H1 (cell line): ENCODE data around the gene YTHDF2. TPM values are rescaled to one million over a fixed set of nuclear protein-coding genes. Genes with fewer than 3 reads are reported as not detected.

Experiments
- polyA plus RNA-seq, 7 experiments: library from polyadenylated mRNA; depleted of rRNA in 3 of 7; stranded (reverse) in 5 of 7; unstranded in 2 of 7; fragments of >200 nt in 5 of 7; fragments of 200-250 nt in 2 of 7; gene quantifications; 1 replicate in 5 of 7; 2 replicates in 1 of 7; 4 replicates in 1 of 7; pipeline versions ENCODE4 v1.2.1 to v1.2.3, GENCODE V29; 2011 to 2013; ENCODE audit warnings: missing spikeins in 2 of 7, mixed read lengths in 2 of 7
- small RNA-seq: library from polyadenylated mRNA; stranded (forward); fragments of <200 nt; extraction: miRNeasy Mini kit (QIAGEN cat#:217004); gene quantifications from one replicate; pipeline ENCODE3, GENCODE V24; 2013; ENCODE audit not compliant: insufficient read depth
- total RNA-seq: library from RNA; stranded (reverse); fragmentation: NEBNext Ultra II Directional; extraction: Animal tissue kit (Norgen Biotek cat#: 25700); gene quantifications from 2 replicates; pipeline ENCODE4 v1.2.1, GENCODE V29; 2021

Gene YTHDF2
- total and polyA plus RNA-seq, 2 of the 8 experiments (the other 6 are each of a cell fraction or from before 2014, with no cell fraction given), result 128 to 164 TPM

Small RNA genes within 50 kb of the gene (small RNA-seq; reads per million reads assigned to genes)
- gene RF00422, result not detected

Other genes starting within 250 kb of the YTHDF2 start
- 98.4 and 101 TPM in 2 replicates for gene RCC1, start 230.9 kb upstream of the YTHDF2 start, total RNA-seq
- gene RCC1, start 230.9 kb upstream of the YTHDF2 start, polyA plus RNA-seq (2011; rRNA removed), result 48.5 and 66.4 TPM in 2 replicates
- 30.8 and 35.2 TPM in 2 replicates for gene TRNAU1AP, start 183.9 kb upstream of the YTHDF2 start, total RNA-seq
- 22.9 and 37.1 TPM in 2 replicates for gene TRNAU1AP, start 183.9 kb upstream of the YTHDF2 start, polyA plus RNA-seq (2011; rRNA removed)
- gene RAB42, start 144.7 kb upstream of the YTHDF2 start, total RNA-seq, result 12.5 and 13.6 TPM in 2 replicates
- 15.1 and 16.6 TPM in 2 replicates for gene RAB42, start 144.7 kb upstream of the YTHDF2 start, polyA plus RNA-seq (2011; rRNA removed)
- 23.7 and 27.2 TPM in 2 replicates for gene TAF12, start 93.9 kb upstream of the YTHDF2 start, total RNA-seq
- gene TAF12, start 93.9 kb upstream of the YTHDF2 start, polyA plus RNA-seq (2011; rRNA removed), result 16.3 and 25.1 TPM in 2 replicates
- gene RNU11, start 88.3 kb upstream of the YTHDF2 start, total RNA-seq, result not detected in 2 replicates
- not detected in 2 replicates for gene RNU11, start 88.3 kb upstream of the YTHDF2 start, polyA plus RNA-seq (2011; rRNA removed)
- 26.2 and 28.1 TPM in 2 replicates for gene GMEB1, start 68.2 kb upstream of the YTHDF2 start, total RNA-seq
- gene GMEB1, start 68.2 kb upstream of the YTHDF2 start, polyA plus RNA-seq (2011; rRNA removed), result 10.9 and 13.3 TPM in 2 replicates
- gene OPRD1, start 75.2 kb downstream of the YTHDF2 start, total RNA-seq, result 3.3 and 3.7 TPM in 2 replicates
- gene OPRD1, start 75.2 kb downstream of the YTHDF2 start, polyA plus RNA-seq (2011; rRNA removed), result 2.5 and 2.6 TPM in 2 replicates
- gene EPB41, start 177.6 kb downstream of the YTHDF2 start, total RNA-seq, result 106 and 109 TPM in 2 replicates
- 35.5 and 36.7 TPM in 2 replicates for gene EPB41, start 177.6 kb downstream of the YTHDF2 start, polyA plus RNA-seq (2011; rRNA removed)